ENCODE results near the gene LUZP2.

DNA sequence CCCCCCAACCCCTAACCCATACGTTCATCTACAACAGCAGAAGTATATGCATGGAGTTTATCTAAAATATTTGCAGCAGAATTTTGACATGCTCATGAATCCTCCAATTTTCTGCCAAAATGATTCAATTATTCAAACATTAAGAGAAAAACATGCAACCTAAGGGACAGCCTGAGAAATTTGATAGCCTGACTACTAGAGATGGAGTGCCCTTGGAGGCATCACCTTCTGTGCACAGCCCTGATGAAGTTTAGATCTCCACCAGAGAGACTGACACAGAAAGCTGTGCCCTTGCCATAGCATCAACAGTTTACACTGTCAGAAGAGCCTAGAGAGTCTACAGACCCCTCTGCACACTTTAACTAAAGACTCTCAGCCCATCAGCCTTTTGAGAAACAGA is 217.7 kb downstream of the LUZP2 start:
- TF ChIP-seq BACH2 (CRISPR knock-in tag; IDR thresholded peaks at IDR 0.05; ENCODE audit: borderline replicate concordance) (no peak), ZNF8 (CRISPR knock-in tag; IDR thresholded peaks at IDR 0.05) (no peak), SNAI2 (CRISPR knock-in tag; IDR thresholded peaks at IDR 0.05) (no peak), TOX (CRISPR knock-in tag; IDR thresholded peaks at IDR 0.05; ENCODE audit: borderline replicate concordance) (no peak), ISL1 (CRISPR knock-in tag; IDR thresholded peaks at IDR 0.05) (no peak), ZFP3 (CRISPR knock-in tag; IDR thresholded peaks at IDR 0.05) (no peak), ZNF565 (CRISPR knock-in tag; conservative IDR thresholded peaks at IDR 0.05; ENCODE audit: low read depth) (no peak), ARNTL (CRISPR knock-in tag; IDR thresholded peaks at IDR 0.05; ENCODE audit: borderline replicate concordance, low read depth) (no peak), CSDC2 (CRISPR knock-in tag; IDR thresholded peaks at IDR 0.05) (no peak), RARB (CRISPR knock-in tag; IDR thresholded peaks at IDR 0.05) (no peak)
- TF ChIP-seq, protein P1, sequence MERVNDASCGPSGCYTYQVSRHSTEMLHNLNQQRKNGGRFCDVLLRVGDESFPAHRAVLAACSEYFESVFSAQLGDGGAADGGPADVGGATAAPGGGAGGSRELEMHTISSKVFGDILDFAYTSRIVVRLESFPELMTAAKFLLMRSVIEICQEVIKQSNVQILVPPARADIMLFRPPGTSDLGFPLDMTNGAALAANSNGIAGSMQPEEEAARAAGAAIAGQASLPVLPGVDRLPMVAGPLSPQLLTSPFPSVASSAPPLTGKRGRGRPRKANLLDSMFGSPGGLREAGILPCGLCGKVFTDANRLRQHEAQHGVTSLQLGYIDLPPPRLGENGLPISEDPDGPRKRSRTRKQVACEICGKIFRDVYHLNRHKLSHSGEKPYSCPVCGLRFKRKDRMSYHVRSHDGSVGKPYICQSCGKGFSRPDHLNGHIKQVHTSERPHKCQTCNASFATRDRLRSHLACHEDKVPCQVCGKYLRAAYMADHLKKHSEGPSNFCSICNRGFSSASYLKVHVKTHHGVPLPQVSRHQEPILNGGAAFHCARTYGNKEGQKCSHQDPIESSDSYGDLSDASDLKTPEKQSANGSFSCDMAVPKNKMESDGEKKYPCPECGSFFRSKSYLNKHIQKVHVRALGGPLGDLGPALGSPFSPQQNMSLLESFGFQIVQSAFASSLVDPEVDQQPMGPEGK (CRISPR knock-in tag; IDR thresholded peaks at IDR 0.05; ENCODE audit: borderline replicate concordance), result no peak
